Measurements from ENCODE around the gene ZNF575.

Gene ZNF575

GRCh38 chr19:43524922-43525835, 7.8 kb upstream of the ZNF575 start (continued):
- TF ChIP-seq ZFP69B (tag by site-specific recombination; IDR thresholded peaks at IDR 0.05) (peak; percentile 90), ZNF560 (tag by site-specific recombination; IDR thresholded peaks at IDR 0.05; ENCODE audit: borderline replicate concordance) (no peak), ZBTB17 (tag by site-specific recombination; IDR thresholded peaks at IDR 0.05) (peak; percentile 28; the same call in 1 of the 2 replicates), REST (tag by site-specific recombination; IDR thresholded peaks at IDR 0.05) (no peak), ZNF274 (IDR thresholded peaks at IDR 0.05; ENCODE audit: low read length) (no peak), ZNF274 (tag by site-specific recombination; IDR thresholded peaks at IDR 0.05; ENCODE audit: borderline replicate concordance) (no peak), ZNF843 (tag by site-specific recombination; IDR thresholded peaks at IDR 0.05) (no peak), ZNF169 (tag by site-specific recombination; IDR thresholded peaks at IDR 0.05) (no peak), ZNF776 (tag by site-specific recombination; IDR thresholded peaks at IDR 0.05; ENCODE audit: borderline replicate concordance) (no peak), ZNF211 (tag by site-specific recombination; IDR thresholded peaks at IDR 0.05; ENCODE audit: low read depth) (no peak), ZNF585B (tag by site-specific recombination; IDR thresholded peaks at IDR 0.05) (no peak), OSR2 (tag by site-specific recombination; IDR thresholded peaks at IDR 0.05) (no peak), ZBTB11 (tag by site-specific recombination; conservative IDR thresholded peaks at IDR 0.05; ENCODE audit: low read depth) (no peak), ZFHX2 (tag by site-specific recombination; conservative IDR thresholded peaks at IDR 0.05) (peak; percentile 70), ZSCAN18 (tag by site-specific recombination; IDR thresholded peaks at IDR 0.05) (no peak), ZSCAN23 (tag by site-specific recombination; IDR thresholded peaks at IDR 0.05) (no peak), BCL11A (tag by site-specific recombination; IDR thresholded peaks at IDR 0.05; ENCODE audit: low read depth) (0 out of 2 replicates have a peak, but pooled peaks have one; percentile 31), ELK4 (IDR thresholded peaks at IDR 0.05; ENCODE audit: borderline replicate concordance, low read depth, low read length) (no peak), REPIN1 (tag by site-specific recombination; IDR thresholded peaks at IDR 0.05; ENCODE audit: low read depth) (no peak), ZNF239 (tag by site-specific recombination; IDR thresholded peaks at IDR 0.05) (no peak), SCRT1 (tag by site-specific recombination; IDR thresholded peaks at IDR 0.05; ENCODE audit: borderline replicate concordance) (no peak), ZNF785 (tag by site-specific recombination; IDR thresholded peaks at IDR 0.05) (no peak), ZNF18 (tag by site-specific recombination; IDR thresholded peaks at IDR 0.05) (no peak), ZNF561 (tag by site-specific recombination; IDR thresholded peaks at IDR 0.05; ENCODE audit: borderline replicate concordance) (no peak; the same call in 1 of the 2 replicates), ZNF596 (tag by site-specific recombination; IDR thresholded peaks at IDR 0.05) (peak; percentile 3; the same call in 1 of the 2 replicates), ZNF830 (tag by site-specific recombination; IDR thresholded peaks at IDR 0.05; ENCODE audit: low read depth) (no peak), ZNF391 (tag by site-specific recombination; IDR thresholded peaks at IDR 0.05; ENCODE audit: borderline replicate concordance, low read depth) (0 out of 2 replicates have a peak, but pooled peaks have one; percentile 12), ZNF366 (tag by site-specific recombination; conservative IDR thresholded peaks at IDR 0.05) (0 out of 2 replicates have a peak, but pooled peaks have one; percentile 53)

Data from HEK293 (cell line).